Adipocyte (in vitro differentiated cells): ENCODE results near the gene PRKAR2B.
"Not testable (repeated sequence)": the region's sequence is repeated elsewhere in the genome, so short reads cannot be mapped to it uniquely, and the experiment has no call there.

ENCODE experiments used
- DNase-seq: peaks from one replicate; pipeline ENCODE4 v3.0.0-alpha.2; 2015; ENCODE audit warnings: low read depth
- H3K27me3 ChIP-seq: replicated peaks from 2 replicates; pipeline ENCODE4 v1.7.0; 2013; ENCODE audit warnings: mild to moderate bottlenecking, low read length, moderate library complexity; ENCODE audit not compliant: control insufficient read depth, insufficient read depth
- H3K36me3 ChIP-seq: 2 replicates; pipeline ENCODE4 v1.7.0; 2013; ENCODE audit warnings: low read length, mild to moderate bottlenecking, moderate library complexity; ENCODE audit not compliant: control insufficient read depth, insufficient read depth, severe bottlenecking
- H3K4me1 ChIP-seq: 2 replicates; pipeline ENCODE4 v1.7.0; 2013; ENCODE audit warnings: mild to moderate bottlenecking, low read length, moderate library complexity; ENCODE audit not compliant: control insufficient read depth, insufficient read depth
- H3K4me3 ChIP-seq: 2 replicates; pipeline ENCODE4 v1.7.0; 2013; ENCODE audit warnings: mild to moderate bottlenecking, low read length, moderate library complexity
- H3K9ac ChIP-seq: 2 replicates; pipeline ENCODE4 v1.7.0; 2013; ENCODE audit warnings: mild to moderate bottlenecking, low read length, moderate library complexity
- H3K9me3 ChIP-seq: 2 replicates; pipeline ENCODE4 v1.7.0; 2013; ENCODE audit warnings: mild to moderate bottlenecking, low read length, moderate library complexity; ENCODE audit not compliant: control insufficient read depth

Gene PRKAR2B

DNA sequence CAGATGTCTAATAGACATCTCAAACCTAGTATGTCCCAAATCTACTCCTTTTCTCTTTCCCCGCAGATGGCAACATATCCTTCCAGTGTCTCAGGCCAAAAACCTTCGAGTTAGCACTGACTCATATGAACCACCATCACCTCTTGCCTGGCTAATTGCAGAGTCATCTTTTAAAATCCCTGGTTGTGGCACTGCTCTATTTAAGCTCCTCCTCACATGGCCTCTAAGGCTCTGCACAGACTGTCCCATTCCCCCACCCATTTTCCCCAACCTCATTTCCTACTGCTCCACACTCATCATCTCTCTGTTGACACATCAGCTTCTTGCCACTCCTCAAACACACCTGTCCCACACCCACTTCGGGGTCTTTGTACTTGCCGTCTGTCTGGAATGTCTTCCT, 107.5 kb downstream of the PRKAR2B start:
- peak; percentile 35 for DNase-seq
- no peaks in the 10 kb centered on the region for H3K9me3 ChIP-seq
- no peaks in the 10 kb centered on the region for H3K27me3 ChIP-seq
- peaks cover 15% of the 10 kb centered on the region for H3K36me3 ChIP-seq
- no peak overlapping the region for H3K4me3 ChIP-seq
- H3K9ac ChIP-seq: no peak overlapping the region
- peaks cover 10% of the 10 kb centered on the region for H3K4me1 ChIP-seq

DNA sequence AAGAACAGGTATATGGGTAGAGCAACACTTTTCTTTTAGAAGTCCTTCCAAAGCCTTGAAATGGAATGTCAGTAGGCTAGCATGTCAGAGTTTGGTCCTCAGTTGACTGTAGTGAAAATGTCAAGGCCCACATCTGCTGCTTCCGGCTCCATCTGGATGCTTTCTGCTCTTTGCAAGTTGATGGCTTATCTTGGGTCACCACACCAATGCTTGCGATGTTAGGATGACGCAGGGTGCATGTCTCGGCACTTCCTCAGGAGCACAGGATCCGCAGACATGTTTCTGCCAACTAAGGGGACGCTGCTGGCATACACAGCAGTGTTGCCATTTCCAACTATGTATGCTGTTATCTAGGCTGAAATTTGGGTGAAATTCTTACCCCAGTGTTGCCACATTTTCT, 110.3 kb downstream of the PRKAR2B start:
- H3K9ac ChIP-seq: no peak overlapping the region
- DNase-seq: no peak
- H3K36me3 ChIP-seq: peaks cover 26% of the 10 kb centered on the region
- no peak overlapping the region for H3K4me3 ChIP-seq
- H3K9me3 ChIP-seq: no peaks in the 10 kb centered on the region
- H3K27me3 ChIP-seq: no peaks in the 10 kb centered on the region
- H3K4me1 ChIP-seq: peaks cover 4% of the 10 kb centered on the region

GRCh38 chr7:107155726-107156125, 111.2 kb downstream of the PRKAR2B start:
- H3K9me3 ChIP-seq, H3K27me3 ChIP-seq, H3K4me3 ChIP-seq, DNase-seq, H3K4me1 ChIP-seq, H3K9ac ChIP-seq: not testable (repeated sequence)
- peaks cover 26% of the 10 kb centered on the region for H3K36me3 ChIP-seq

- H3K4me3 ChIP-seq: no peak overlapping the region
- no peaks in the 10 kb centered on the region for H3K27me3 ChIP-seq
- no peak overlapping the region for H3K9ac ChIP-seq
- H3K36me3 ChIP-seq: peaks cover 28% of the 10 kb centered on the region
- no peaks in the 10 kb centered on the region for H3K4me1 ChIP-seq
- no peak for DNase-seq
- no peaks in the 10 kb centered on the region for H3K9me3 ChIP-seq
Measured at GRCh38 chr7:107157091-107157490, 112.6 kb downstream of the PRKAR2B start.

DNA sequence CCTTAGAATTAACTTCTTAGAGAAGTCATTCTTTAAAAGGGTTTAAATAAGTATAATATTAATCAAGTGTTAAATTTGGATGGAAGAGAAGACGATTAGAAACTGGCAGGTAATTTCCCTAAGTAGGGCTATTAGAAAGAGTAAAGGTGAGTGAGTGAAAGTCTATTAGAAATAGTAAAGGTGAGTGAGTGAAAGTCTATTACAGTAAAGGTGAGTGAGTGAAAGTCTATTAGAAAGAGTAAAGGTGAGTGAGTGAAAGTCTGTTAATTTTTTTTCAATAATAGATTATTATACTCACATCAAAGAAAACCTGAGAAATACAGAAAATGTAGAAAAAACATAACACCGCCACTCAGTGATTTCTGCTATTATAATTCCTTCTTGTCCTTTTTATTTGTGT, 113.5 kb downstream of the PRKAR2B start:
- H3K9ac ChIP-seq: no peak overlapping the region

GRCh38 chr7:107160389-107160788, 115.9 kb downstream of the PRKAR2B start:
- H3K4me1 ChIP-seq: peaks cover 2% of the 10 kb centered on the region
- H3K4me3 ChIP-seq: no peak overlapping the region

More for the DNA sequence above, 113.5 kb downstream of the PRKAR2B start:
- Histone ChIP-seq H3K4me1 (peaks cover 2% of the 10 kb centered on the region), H3K4me3 (no peak overlapping the region), H3K27me3 (no peaks in the 10 kb centered on the region), H3K36me3 (peaks cover 28% of the 10 kb centered on the region), H3K9me3 (no peaks in the 10 kb centered on the region)
- DNase-seq: no peak

DNA sequence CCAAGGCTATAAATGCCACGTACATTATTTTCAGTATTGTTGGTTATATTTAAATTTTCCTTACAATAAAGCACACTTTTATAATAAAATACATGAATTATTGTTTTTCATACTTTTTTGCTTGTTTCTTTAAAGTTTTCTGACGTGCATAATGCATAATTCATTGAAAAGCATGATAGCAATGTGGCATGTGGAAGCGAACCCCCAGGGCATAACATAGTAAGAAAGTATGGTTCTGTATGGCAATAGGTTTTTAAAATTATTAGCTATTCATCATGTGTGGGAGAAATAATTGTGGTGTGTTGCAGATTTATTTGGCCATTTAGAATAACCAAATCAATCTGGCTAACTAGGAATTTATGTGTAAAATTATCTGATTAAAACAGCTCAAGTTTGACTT, 116.9 kb downstream of the PRKAR2B start:
- Histone ChIP-seq H3K36me3 (peaks cover 22% of the 10 kb centered on the region), H3K9me3 (no peaks in the 10 kb centered on the region), H3K4me3 (no peak overlapping the region), H3K27me3 (no peaks in the 10 kb centered on the region), H3K4me1 (peaks cover 3% of the 10 kb centered on the region), H3K9ac (no peak overlapping the region)
- DNase-seq: no peak

More at GRCh38 chr7:107160389-107160788, 115.9 kb downstream of the PRKAR2B start:
- Histone ChIP-seq H3K27me3 (no peaks in the 10 kb centered on the region), H3K9ac (no peak overlapping the region), H3K9me3 (no peaks in the 10 kb centered on the region), H3K36me3 (peaks cover 22% of the 10 kb centered on the region)
- DNase-seq: no peak

DNA sequence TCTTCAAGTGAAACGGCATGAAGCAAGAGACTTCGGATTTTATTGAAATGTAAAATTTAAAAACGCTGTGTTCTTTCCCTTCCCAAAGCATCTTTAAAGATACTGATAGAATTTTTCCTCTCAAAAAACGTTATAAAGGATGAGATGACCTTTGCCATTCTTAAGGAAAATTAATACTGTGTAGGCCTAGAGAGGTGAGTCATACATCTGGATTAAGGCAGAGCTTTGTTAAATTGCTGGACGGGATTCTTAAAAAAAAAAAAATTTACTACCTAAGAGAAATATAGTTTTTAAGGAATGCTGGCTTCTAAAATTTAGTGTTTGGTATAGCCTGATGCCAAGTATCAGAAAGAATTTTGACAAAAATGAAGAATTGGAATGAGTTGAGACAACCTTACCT, 118.0 kb downstream of the PRKAR2B start:
- no peak overlapping the region for H3K4me3 ChIP-seq
- H3K9ac ChIP-seq: no peak overlapping the region
- no peak for DNase-seq
- H3K36me3 ChIP-seq: peaks cover 13% of the 10 kb centered on the region
- no peaks in the 10 kb centered on the region for H3K27me3 ChIP-seq
- no peaks in the 10 kb centered on the region for H3K9me3 ChIP-seq
- H3K4me1 ChIP-seq: peaks cover 6% of the 10 kb centered on the region

DNA sequence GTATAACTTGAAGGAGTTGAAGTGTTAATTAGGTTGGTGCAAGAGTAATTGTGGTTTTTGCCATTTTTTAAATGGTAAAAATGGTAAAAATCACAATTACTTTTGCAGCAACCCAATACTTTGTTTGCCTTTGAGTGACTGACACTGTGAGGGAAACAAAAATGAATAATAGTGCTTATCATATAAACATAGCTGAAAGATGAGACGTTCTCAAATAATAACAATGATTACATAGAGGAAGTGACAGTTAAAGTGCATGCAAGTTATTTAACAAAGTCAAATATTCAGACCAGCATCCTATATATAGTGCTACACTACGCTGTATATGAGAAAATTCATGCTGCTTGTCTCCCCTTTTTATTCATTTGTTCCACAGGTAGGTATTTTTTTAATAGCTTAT, 119.6 kb downstream of the PRKAR2B start:
- H3K4me3 ChIP-seq: no peak overlapping the region
- peaks cover 6% of the 10 kb centered on the region for H3K4me1 ChIP-seq
- no peak overlapping the region for H3K9ac ChIP-seq
- H3K9me3 ChIP-seq: no peaks in the 10 kb centered on the region
- H3K36me3 ChIP-seq: peaks cover 10% of the 10 kb centered on the region
- DNase-seq: no peak
- H3K27me3 ChIP-seq: no peaks in the 10 kb centered on the region

DNA sequence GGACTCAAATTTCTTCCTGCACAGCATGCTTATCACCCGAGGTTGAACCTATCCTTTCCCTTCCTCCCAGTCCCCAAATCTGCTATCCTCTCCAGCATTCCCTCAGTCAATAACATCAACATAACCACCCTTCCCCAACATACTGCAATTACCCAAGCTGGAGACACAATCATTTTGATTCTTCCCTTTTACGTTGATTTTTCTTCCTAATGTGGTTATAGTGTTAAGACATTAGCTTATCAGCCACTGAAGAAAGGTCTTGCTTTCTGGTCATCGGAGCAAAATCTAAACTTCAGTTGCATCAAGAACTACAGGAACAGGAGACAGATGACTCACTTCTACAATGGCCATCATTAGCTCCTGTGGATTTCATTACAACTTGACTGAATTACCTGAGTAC, 120.8 kb downstream of the PRKAR2B start:
- no peak overlapping the region for H3K9ac ChIP-seq
- DNase-seq: no peak
- no peak overlapping the region for H3K4me3 ChIP-seq
- no peaks in the 10 kb centered on the region for H3K27me3 ChIP-seq
- H3K36me3 ChIP-seq: peaks cover 7% of the 10 kb centered on the region
- peaks cover 10% of the 10 kb centered on the region for H3K4me1 ChIP-seq
- H3K9me3 ChIP-seq: no peaks in the 10 kb centered on the region

DNA sequence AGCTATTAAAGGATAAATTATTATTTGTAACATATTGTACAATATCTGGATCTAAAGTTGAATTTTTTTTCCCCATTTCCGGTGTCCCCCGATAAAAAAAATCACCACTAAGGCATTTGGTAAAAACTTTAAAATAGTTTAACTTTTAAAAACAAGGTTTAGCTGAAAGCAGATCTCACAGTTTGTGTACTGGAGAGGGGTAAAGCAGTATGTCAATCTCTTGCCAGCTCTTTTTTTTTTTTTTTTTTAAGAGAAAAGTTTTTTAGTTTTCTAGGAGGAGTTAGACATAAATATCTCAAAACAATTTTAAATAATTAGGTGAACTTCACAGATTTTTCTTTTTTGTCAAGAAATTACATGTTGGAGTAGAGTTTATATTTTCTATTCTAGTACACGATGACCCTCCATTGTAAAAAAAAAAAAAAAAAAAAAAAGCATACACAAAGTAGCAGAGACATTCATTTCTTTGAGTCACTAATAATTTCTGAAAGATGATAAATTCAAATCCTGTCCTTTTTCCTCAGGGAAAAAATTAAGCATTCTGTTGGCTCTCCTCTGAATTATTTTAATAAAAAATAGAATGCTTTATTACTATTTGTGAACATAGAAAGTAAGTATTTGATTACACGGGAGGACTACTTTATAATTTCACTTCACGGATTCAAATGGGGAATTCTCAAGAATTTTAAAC, 122.4 kb downstream of the PRKAR2B start:
- no peaks in the 10 kb centered on the region for H3K36me3 ChIP-seq
- peak overlapping the region; percentile 95 for H3K9ac ChIP-seq
- DNase-seq: peak; percentile 30
- peaks cover 21% of the 10 kb centered on the region for H3K4me1 ChIP-seq
- no peaks in the 10 kb centered on the region for H3K27me3 ChIP-seq
- H3K9me3 ChIP-seq: no peaks in the 10 kb centered on the region
- H3K4me3 ChIP-seq: peak overlapping the region; percentile 90
